Liver (tissue), 3 donors: ENCODE data around the gene TCTN1.

Experiments used
- NR2F2 ChIP-seq: IDR thresholded peaks from 2 replicates; pipeline ENCODE4 v1.6.1; 2016; ENCODE audit warnings: antibody characterized with exemption
- RAD21 ChIP-seq, 2 donors: IDR thresholded peaks; 2 replicates each; pipeline ENCODE4 v1.6.1; 2016; ENCODE audit warnings: antibody characterized with exemption in 2 of 2, mild to moderate bottlenecking in 2 of 2
- RXRA ChIP-seq, 2 donors: IDR thresholded peaks; 2 replicates each; pipeline ENCODE4 v1.6.1; 2017 to 2018; ENCODE audit warnings: antibody characterized with exemption in 2 of 2, mild to moderate bottlenecking in 1 of 2
- TF ChIP-seq, protein P1 (sequence below): fragments of 150-350 bp; IDR thresholded peaks from 2 replicates; pipeline ENCODE4 v1.5.1; 2017; ENCODE audit warnings: improper control_type of control experiment, low read depth, low read length; ENCODE audit not compliant: missing input control
- TF ChIP-seq, protein P2 (sequence below): IDR thresholded peaks from 2 replicates; pipeline ENCODE4 v1.6.1; 2016; ENCODE audit warnings: antibody characterized with exemption, mild to moderate bottlenecking
- donor health status: healthy.
- donor health status: healthy.

DNA sequence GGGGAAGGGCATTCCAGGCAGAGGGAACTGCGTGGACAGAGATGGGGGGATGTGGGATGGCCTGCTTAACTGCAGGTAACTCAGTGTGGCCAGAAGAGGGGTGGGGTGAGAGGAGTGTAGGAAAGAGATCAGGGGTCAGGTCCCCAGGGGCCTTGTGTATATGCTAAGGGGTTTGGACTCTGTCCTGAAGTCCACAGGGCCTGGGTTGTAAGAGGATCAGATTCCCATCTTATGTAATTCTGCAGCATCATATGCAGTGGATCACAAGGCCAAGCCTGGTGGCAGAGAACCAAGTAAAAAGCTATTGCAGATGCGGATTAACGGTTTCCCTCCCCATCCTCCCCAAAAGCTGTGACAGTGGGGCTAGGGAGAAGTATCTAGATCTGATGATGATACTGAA, 8.7 kb downstream of the TCTN1 start:
- TF ChIP-seq, protein P1, sequence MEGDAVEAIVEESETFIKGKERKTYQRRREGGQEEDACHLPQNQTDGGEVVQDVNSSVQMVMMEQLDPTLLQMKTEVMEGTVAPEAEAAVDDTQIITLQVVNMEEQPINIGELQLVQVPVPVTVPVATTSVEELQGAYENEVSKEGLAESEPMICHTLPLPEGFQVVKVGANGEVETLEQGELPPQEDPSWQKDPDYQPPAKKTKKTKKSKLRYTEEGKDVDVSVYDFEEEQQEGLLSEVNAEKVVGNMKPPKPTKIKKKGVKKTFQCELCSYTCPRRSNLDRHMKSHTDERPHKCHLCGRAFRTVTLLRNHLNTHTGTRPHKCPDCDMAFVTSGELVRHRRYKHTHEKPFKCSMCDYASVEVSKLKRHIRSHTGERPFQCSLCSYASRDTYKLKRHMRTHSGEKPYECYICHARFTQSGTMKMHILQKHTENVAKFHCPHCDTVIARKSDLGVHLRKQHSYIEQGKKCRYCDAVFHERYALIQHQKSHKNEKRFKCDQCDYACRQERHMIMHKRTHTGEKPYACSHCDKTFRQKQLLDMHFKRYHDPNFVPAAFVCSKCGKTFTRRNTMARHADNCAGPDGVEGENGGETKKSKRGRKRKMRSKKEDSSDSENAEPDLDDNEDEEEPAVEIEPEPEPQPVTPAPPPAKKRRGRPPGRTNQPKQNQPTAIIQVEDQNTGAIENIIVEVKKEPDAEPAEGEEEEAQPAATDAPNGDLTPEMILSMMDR = no peak
- no peak for TF ChIP-seq RAD21 (IDR thresholded peaks at IDR 0.05)
- TF ChIP-seq, protein P2, sequence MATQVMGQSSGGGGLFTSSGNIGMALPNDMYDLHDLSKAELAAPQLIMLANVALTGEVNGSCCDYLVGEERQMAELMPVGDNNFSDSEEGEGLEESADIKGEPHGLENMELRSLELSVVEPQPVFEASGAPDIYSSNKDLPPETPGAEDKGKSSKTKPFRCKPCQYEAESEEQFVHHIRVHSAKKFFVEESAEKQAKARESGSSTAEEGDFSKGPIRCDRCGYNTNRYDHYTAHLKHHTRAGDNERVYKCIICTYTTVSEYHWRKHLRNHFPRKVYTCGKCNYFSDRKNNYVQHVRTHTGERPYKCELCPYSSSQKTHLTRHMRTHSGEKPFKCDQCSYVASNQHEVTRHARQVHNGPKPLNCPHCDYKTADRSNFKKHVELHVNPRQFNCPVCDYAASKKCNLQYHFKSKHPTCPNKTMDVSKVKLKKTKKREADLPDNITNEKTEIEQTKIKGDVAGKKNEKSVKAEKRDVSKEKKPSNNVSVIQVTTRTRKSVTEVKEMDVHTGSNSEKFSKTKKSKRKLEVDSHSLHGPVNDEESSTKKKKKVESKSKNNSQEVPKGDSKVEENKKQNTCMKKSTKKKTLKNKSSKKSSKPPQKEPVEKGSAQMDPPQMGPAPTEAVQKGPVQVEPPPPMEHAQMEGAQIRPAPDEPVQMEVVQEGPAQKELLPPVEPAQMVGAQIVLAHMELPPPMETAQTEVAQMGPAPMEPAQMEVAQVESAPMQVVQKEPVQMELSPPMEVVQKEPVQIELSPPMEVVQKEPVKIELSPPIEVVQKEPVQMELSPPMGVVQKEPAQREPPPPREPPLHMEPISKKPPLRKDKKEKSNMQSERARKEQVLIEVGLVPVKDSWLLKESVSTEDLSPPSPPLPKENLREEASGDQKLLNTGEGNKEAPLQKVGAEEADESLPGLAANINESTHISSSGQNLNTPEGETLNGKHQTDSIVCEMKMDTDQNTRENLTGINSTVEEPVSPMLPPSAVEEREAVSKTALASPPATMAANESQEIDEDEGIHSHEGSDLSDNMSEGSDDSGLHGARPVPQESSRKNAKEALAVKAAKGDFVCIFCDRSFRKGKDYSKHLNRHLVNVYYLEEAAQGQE = no peak
- TF ChIP-seq RXRA (IDR thresholded peaks at IDR 0.05) = no peak
- no peak for TF ChIP-seq NR2F2
